ENCODE results near the gene FLVCR2. TPM values are rescaled to one million over a fixed set of nuclear protein-coding genes. Genes with fewer than 3 reads are reported as not detected.

Gene FLVCR2
- total RNA-seq, 2 donors from 2014 or later: 9.0 to 10.8 TPM

GRCh38 chr14:75628816-75629215 lies 50.4 kb downstream of the FLVCR2 start:
- Histone ChIP-seq H3K4me3 (no peak overlapping the region), H3K9me3 (no peaks in the 10 kb centered on the region), H3K27me3 (no peaks in the 10 kb centered on the region), H3K4me1 (no peaks in the 10 kb centered on the region), H3K36me3 (no peaks in the 10 kb centered on the region), H3K9ac (ENCODE audit: low read depth in 2 of 2, low read length in 2 of 2) (no peak overlapping the region), H3K27ac (no peak overlapping the region)
- intact Hi-C loops (cut with DNase I): no loop called here
- no peak for TF ChIP-seq CTCF (IDR thresholded peaks at IDR 0.05)
- DNase-seq: no peak

GRCh38 chr14:75630695-75631452 lies 52.5 kb downstream of the FLVCR2 start:
- Histone ChIP-seq H3K4me1 (no peaks in the 10 kb centered on the region), H3K9ac (ENCODE audit: low read depth in 2 of 2, low read length in 2 of 2) (no peak overlapping the region), H3K9me3 (no peaks in the 10 kb centered on the region), H3K27me3 (no peaks in the 10 kb centered on the region), H3K27ac (no peak overlapping the region), H3K4me3 (no peak overlapping the region), H3K36me3 (no peaks in the 10 kb centered on the region)
- no peak for TF ChIP-seq CTCF (IDR thresholded peaks at IDR 0.05)
- intact Hi-C loops (cut with DNase I): no loop called here
- DNase-seq: no peak

- H3K27me3 ChIP-seq: no peaks in the 10 kb centered on the region
- H3K36me3 ChIP-seq: no peaks in the 10 kb centered on the region
- no peak overlapping the region for H3K9ac ChIP-seq (ENCODE audit: low read depth in 2 of 2, low read length in 2 of 2)
- no peaks in the 10 kb centered on the region for H3K4me1 ChIP-seq
- H3K4me3 ChIP-seq: no peak overlapping the region
- intact Hi-C loops (cut with DNase I): no loop called here
- no peaks in the 10 kb centered on the region for H3K9me3 ChIP-seq
- no peak for DNase-seq
- TF ChIP-seq CTCF (IDR thresholded peaks at IDR 0.05): no peak
- H3K27ac ChIP-seq: no peak overlapping the region
These were observed 53.0 kb downstream of the FLVCR2 start for GRCh38 chr14:75631453-75631831.

GRCh38 chr14:75634848-75635247 lies 56.4 kb downstream of the FLVCR2 start:
- Histone ChIP-seq H3K4me1 (no peaks in the 10 kb centered on the region), H3K27ac (no peak overlapping the region), H3K27me3 (no peaks in the 10 kb centered on the region), H3K9ac (ENCODE audit: low read depth in 2 of 2, low read length in 2 of 2) (no peak overlapping the region), H3K4me3 (no peak overlapping the region), H3K36me3 (no peaks in the 10 kb centered on the region), H3K9me3 (no peaks in the 10 kb centered on the region)
- intact Hi-C loops (cut with DNase I): no loop called here
- DNase-seq: no peak
- no peak for TF ChIP-seq CTCF (IDR thresholded peaks at IDR 0.05)

- intact Hi-C loops (cut with DNase I): no loop called here
- H3K36me3 ChIP-seq: no peaks in the 10 kb centered on the region
These were observed 57.8 kb downstream of the FLVCR2 start for GRCh38 chr14:75636100-75636692.

More at GRCh38 chr14:75636100-75636692, 57.8 kb downstream of the FLVCR2 start:
- Histone ChIP-seq H3K4me1 (no peaks in the 10 kb centered on the region), H3K27me3 (no peaks in the 10 kb centered on the region), H3K9me3 (no peaks in the 10 kb centered on the region), H3K4me3 (no peak overlapping the region), H3K9ac (ENCODE audit: low read depth in 2 of 2, low read length in 2 of 2) (no peak overlapping the region), H3K27ac (no peak overlapping the region)
- TF ChIP-seq CTCF (IDR thresholded peaks at IDR 0.05): no peak
- DNase-seq: no peak

All from colonic mucosa (tissue), 4 donors.